ENCODE results near the gene ELN.

Gene ELN

DNA sequence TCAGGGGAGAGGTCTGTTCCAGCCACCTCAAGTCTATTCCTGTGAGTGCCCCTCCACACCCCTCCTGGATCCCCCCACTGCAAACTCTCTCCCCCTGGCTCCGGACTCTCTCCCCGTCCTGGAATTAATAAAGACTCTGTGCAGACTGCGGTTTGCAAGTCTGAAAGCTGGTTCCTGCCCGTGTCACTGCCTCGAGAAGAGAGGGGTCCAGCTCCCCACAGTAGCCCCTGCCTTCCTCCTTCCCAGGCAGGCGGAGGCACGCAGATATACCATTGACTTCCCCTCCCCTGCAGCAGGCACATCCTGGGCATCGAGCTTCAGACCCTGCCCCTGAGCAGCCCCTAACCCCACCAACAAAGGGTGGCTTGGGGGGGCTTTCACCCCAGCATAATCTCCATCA, 2.2 kb upstream of the ELN start:
- DNase-seq = no peak

DNA sequence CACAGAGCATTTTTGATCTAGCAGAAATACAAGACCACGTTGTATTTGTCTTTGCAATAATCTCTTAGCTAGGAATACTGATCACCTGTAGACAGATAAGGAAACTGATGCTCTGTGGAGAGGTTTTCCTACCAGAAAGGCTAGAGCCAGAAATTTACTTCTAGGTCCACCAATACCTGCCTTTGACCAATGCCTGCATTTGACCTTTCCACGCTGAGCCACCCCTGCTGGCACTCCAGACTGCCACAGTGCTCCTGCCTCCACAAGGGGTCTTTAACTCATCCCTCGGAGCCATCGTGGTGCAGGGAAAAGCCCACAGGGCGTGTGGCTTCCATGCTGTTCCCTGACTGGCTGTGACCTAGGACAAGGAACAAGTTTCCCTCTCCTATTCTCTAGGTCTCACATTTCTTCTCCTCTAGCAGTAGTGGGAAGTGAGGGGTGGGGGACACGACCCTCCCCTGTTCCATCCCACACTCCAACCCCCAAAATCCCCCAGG, 1.5 kb upstream of the ELN start:
- DNase-seq = no peak

DNA sequence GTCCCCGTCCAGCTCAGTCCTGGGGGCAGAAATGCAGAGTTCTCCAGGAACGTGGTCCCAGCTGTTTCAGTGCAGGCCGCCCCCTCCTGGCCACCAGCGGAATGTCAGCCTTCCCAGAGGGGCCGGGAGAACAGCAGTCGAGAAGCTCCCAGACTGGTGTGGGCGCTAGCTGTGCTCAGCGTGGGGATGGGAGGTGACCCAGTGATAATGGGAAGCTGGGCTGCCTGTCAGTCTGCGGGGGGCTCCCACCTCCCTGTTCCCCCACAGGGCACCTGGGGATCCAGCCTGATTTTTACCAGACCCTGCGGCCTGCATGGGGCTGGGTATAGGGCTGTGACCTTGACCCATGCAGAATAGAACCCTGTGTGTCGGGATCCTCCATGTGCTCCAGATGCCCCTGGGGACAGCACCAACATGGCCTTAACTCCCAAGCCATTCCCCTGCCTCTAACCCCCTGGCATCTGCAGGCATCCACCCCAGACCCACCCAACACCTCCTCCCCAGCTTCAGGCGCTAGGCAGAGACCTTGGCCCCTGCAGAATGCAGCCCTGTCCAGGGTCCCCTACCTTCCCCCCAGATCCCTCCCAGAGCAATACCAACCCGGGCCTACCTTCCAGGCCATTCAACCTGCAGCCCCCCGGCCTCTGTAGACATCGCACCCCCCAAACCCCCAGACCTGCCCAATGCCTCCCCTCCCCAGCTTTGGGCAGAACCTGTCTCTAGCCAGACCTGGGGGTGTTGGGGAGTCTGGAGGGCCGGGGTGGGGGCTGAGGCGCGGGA, 880 bp upstream of the ELN start:
- peak; percentile 24 to 35 for DNase-seq

DNA sequence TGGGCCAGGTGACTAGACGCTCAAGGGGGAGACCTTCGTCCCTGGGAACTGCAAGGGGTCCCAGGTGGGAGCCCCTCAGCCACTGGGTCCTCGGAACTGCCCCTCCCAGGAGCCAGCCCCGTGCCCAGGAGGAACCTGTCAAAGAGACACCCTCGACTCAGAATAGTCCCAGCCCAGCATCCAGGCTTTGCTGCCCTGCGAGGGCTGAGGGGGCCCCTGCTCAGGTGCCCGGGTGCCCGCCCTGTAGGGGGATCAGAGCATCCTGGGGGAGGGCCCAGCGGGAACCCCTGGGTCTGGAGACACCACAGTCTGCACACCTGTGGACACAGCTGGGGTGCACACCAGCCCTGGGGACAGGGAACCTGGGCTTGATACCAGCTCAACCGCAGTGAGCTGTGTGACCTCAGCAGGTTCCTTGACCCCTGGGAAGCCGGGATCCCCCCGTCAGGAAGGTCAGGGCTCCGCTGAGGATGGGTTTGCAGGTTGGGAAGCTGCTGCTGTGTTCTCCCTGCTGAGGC, 407 bp downstream of the ELN start:
- no peak for DNase-seq

DNA sequence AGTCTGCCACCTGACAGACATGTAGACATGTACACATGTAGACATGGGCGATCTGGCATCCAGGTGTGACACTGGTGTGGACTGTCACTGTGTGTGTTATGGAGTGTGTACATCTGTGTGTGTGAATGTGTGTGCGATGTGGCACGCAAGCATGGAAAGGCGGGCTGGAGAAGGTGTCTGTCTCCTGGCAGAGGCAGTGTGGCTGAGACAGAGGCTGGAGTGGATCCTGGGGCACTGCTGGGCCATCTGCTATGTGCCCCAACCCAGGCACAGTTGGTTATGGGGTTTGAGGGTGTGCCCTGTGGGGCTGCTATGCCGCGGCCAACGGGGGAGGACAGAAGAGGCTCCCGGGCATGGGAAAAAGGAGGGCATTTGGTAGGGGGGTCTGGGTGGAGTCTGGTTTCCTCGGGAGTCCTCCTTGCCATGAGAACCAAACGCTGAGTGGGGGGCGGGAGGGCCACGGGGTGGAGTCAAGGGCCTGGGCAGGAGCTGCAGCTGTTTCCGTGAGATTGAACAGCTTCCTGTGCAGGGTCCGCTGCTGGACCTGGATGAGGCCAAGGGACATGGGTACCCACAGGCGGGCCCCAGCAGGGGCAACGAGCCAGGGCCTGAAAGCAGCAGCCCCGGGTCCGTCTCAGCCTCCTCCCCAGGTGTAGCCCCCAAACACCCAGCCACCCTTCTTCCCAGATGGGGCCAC, 1.3 kb downstream of the ELN start:
- DNase-seq = peak in 1 of 2 experiments; percentile 9

DNA sequence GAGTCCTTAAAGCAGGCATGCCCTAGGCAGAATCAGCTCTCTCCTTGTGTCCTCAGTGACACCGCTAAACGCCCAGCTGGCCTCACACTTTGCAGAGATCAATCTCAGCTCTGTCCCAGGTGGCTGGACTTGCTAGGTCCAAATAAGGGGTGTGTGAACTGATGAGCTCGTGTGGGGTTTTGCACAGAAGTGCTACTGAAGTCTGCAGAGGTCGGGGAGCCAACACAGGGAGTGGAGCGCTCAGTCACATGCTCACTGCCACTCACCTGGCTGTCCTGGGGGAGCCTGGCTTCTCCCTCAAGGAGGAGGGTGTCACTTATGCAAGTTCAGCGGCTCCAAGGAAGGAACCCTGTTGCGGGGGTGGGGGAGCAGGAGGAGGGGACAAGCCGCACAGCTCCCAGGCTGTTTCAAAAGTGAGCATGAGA, 2.0 kb downstream of the ELN start:
- DNase-seq = no peak

DNA sequence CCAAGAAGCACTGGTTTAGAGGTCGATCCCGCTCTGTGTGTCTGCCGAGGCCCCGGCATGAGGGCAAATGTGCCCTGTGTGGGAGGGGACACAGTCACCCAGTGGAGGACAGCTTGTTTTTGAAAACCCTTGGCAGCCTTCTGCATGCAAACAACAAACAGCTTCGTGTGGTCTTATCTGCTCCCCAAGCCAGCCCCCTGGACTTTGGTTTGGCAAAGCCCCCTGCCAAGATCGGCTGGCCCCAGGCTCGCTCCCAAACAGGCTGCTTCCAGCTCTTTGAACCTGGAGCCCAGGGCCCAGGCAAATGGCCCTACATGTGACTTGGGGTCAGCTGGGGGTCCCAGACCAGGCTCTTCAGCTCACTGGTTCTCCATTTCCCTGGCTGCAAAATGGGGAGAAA, 2.9 kb downstream of the ELN start:
- DNase-seq = no peak

DNA sequence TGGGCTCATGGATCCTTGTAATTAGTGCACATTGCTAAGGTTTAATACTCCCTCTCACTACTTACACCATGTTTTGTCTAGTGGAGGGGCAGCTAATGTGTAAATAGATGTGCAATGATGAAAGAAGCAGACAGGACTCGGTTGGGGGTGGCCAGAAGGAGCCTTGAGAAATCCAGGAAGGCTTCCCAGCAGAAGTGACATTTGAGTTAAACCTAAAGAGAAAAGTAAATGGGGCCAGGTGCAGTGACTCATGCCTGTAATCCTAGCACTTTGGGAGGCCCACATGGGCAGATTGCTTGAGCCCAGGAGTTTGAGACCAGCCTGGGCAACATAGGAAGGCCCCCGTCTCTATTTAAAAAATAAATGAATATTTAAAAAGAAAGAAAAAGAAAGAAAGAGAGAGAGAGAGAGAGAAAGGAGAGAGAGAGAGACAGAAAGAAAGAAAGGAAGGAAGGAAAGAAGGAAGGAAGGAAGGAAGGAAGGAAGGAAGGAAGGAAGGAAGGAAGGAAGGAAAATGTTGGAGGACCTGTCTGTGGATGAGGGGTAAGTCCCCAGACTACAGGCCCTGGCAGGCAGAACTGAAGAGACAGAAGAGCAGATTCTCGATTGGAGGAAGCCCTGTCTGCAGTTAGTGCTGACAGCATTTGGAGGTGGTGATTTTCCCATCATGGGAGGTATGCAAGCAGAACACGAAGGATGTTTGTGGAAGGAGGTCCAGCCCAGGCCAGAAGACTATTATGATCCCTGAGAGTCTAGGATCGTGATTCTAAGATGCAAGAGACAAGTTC, 3.6 kb downstream of the ELN start:
- no peak for DNase-seq

DNA sequence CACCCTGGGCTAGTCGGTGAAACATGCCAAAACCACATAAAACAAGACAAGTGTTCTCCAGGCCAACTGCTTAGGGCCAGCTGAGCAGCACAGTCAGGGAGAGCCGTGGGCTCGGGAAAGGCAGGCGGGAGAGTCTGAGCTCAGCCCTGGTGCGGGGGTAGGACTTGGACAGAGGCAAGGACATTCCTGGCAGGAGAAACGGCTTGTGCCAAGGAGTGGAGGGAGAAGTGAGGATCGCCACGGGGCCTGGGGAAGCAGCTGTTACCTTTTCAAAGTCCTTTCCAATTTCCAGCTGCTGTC, 4.2 kb downstream of the ELN start:
- no peak for DNase-seq

DNA sequence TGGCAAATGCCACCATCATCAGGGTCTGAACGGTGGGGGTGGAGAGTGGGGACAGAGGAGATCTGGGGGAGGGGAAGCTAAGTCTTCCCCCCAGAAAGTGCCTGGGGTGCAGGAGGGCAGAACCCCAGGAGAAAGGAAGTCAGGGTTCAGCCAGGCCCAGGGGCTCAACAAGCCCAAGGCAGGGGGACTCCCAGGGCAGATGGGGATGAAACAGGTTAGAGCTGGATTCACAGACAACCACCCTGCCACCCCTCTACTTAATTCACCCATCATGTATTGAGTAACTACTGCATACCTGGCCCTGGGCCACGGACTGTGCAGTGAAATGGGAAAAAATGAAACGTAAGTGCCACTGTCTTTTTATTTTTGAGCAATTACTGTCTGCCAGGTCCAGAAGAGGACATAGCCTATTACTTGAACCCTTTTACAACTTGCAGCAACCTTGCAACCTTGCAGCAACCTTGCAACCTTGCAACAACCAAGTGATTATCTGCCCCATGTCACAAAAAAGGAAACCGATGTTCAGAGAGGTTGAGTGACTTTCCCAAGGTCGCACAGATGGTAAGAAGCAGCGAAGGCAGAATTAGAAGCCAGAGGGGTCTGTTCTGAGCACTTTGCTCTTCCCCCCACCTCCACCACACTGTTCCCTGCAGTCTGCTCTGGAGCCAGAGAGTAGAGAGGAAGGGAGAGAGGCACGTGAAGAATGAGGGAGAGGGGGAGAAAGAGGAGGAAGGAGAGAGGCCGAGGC, 4.8 kb downstream of the ELN start:
- no peak for DNase-seq

DNA sequence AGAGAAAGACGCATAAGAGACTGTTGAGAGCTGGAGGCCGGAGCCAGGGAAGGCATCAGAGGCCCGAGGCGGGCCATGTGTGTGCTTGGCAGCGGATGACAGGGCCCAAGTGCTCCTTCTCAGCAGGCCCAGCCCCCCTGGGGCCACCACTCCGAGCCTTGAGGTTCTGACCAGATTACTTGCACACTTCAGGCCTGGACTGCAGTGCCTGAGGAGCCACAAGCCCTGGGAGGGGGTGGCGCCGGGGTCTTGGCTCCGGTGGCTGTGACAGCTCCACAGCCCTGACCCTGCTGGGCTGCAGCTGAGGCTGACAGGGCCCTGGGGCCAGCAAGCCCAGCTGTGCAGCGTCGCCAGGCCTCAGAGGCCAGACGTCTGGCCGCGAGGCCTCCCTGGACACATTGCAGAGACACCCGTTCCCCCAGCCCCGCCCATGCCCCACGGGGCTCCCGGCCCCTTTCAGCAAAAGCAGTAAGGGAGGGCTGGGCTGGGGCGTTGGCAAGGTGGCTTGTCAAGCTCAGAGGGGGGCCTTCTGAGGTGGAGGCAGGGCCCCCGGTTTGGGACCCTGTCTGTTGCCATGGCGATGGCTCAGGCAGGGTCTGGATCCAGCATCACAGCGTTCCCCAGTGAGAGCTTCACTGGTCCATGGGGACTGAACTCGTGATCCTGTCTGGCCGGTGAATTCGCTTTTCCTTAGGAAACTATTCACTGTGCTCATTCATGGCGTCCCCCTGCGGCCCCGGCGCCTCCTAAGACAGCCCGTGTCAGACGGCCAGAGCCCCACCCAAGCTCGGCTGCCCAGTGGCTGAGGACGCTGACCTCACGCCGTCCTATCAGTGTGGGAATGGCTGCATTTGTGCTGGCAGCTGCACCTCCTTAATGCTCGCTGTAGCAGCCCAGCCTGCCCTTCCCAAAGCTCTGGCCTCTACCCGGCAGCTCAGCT, 5.7 kb downstream of the ELN start:
- no peak for DNase-seq

DNA sequence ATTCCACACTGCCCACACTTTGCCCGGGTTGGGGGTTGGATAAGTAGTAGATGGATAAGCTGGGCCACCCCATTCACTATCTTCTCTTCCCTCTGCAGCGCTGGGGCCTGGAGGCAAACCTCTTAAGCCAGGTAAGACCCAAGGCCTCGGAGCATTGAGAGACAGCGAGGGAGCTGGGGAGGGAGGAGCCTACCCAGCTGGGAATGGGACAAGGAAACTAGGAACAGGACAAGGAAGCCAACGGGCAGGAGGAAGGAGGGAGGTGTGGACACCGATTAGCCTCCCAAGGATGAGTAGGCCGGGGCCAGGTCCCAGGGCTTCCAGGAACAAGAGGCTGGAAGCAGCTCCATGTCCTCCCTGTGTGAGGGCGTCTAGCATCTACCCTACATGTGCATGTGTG, 9.6 kb downstream of the ELN start:
- no peak for DNase-seq

DNA sequence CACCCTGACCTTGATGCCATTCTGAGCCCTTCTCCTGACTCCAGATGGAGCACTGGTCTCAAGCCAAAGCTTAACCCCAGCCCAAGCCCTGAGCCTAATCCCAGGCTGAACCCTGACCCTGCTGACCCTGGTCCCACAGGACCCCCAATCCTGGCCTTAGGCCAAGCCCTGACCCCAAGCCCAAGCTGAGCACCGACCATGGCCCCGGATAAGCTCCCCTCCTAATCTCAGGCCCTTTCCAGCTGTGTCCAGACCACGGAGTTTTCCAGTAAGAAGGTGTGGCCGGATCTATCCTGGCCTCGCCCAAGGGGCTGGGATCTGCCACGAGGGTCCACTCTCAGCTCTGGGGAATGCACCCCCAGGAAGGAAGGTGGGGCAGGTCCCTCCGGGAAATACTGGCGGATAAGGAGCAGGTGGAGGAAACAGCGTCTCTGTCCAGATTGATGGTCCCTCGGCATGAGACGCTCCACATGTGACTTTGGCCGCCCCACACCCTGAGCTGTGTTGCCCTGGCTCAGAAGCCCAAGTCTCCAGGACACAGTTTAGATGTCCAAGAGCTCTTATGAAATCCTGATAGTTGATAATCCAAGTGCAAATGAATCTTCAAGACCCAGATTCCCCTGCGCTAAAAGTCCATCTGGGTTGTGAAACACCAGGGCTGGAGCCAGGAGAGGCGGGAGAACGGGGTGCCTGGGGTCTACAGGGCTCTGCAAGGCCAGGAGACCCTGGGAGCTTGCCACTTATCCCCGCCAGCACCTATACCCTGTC, 10.4 kb downstream of the ELN start:
- DNase-seq = no peak

DNA sequence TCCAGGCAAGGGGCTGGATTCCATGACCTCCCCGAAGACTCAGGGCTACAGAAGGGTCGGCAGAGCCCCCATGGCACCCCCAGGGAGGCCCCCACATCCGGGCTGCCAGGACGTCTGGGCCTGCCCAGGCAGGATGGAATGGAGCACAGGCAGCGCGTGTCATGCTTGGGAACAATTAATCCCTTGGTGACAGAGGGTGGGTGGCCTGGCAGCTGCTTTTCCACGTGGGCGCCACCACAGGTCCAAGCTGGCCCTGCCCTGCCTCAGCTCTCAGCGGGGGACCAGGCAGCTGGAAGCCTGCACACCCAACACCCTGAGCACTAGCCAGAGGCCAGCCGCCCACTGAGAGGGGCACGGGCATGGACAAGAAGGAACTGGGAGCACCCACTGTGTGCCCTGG, 11.4 kb downstream of the ELN start:
- DNase-seq = no peak

DNA sequence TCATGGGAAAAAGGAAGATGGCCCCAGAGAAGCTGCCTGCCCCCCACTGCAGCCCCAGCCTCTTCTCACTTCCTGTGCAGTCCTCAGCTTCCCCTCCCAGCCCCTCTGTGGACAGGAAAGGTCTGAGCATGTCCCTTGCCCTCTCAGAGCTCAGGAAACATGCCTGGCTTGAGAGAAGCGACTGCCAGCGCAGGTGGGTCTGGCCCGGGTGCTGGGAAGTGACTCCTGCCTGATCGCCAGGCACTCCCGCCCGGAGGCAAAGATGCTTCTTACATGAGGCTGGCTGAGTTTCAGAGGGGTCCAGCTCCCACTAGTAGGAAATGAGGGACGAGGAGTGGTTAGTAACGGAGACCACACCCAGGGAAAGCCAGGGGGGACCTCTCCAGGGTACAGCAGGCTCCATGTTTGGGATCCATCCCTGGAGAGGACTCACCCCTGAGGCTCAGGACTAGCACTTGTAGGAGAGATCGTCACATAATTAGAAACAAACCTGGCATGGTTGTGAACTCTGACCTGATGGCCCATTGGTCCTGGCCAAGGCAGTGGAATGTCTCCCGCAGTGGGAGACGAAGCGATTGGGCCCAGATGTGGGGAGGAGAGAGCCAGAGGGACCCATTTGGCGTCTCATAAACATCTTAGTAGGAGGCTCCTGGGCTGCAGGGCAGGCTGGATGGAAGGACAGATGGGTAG, 12.3 kb downstream of the ELN start:
- no peak for DNase-seq

DNA sequence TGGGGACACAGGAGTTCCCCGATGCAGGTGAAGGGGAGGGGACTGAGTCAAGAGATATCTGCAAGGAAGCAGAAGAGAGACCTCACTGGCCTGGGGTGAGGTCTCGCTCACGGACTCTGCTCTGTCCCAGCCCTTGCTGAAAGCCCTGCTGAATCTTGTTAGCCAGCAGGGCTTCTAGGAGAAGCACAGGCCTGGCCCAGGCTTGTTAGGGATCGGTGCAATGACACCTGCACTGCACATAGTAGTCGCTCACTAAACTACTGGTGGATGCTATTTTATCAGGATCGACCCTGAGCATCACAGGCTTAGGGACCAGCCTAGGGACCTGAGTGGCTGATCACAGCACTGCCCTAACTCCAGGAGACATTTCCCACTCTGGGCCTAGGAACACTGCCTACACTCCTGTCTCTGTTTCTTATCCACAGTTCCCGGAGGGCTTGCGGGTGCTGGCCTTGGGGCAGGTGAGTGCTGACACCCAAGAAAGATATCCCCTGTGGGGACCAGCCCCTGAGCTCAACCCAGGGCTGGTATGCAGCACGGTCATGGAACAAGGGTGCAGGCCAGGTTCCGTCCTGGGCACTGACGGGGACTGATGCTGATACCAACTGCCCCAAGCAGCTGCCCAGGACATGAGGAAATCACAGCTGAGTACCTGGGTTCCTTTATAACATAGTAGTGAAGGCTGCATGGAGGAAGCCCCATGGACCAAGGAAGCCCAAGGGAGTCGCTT, 13.0 kb downstream of the ELN start:
- DNase-seq = no peak

DNA sequence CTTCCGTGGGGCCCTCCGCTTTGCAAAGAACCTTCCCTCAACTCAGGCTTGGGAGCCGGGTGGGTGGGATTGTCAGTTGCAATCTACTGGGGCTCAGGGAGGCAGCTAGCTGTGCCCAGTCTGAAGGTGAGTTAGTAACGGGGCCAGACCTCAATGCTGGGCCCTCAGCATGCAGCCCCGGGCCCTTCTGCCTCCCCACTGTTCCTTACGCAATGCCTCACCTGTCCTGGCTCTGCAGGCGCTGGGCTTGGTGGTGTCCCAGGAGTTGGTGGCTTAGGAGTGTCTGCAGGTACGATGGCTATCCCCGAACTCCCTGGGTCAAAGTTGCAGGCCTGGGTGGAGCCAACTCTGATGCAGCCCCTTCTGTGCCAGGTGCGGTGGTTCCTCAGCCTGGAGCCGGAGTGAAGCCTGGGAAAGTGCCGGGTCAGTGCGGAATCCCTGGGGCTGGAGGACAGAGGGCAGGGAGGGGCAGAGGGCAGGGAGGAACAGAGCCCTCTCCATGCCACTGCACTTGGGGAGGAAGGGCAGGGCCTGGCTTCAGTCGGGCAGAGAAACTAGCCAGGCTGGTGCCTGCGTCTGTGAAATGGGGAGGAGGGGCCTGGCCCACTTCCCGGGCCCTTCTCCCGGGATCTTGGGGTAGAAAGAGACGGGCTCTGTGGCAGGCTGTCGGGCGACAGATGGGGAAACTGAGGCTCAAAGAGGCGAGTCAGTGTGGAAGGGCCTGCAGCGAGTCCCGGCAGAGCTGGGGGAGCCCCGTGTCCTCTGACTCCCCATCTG, 15.0 kb downstream of the ELN start:
- DNase-seq = no peak

DNA sequence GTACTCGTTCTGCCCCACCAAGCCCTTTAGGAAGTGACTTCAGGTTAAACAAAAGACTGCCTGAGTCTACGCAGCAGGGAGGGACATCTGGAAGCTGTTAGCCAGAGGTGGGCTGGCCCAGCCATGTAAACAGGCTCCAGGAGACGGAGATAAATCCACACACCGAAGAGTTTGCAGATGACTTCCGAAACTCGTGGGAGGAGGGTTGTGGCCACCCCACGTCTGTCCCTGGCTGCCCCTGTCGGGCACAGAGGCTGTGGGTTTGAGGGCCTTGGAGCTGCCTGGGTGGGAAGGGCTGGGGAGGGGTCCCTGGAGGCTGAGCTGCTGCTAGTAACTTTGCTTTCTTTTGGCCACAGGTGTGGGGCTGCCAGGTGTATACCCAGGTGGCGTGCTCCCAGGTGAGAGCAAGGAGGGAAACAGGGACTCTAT, 15.6 kb downstream of the ELN start:
- DNase-seq = no peak
